PC-3 (cell line): Measurements from ENCODE around the gene LUC7L.
A peak's percentile ranks its signal among the peaks of the same experiment; 100 is the strongest.

Source experiments
- CTCF ChIP-seq: fragments of 300-600 bp; sonication (generic); conservative IDR thresholded peaks from 2 replicates; pipeline ENCODE4 v1.5.1; 2017; ENCODE audit warnings: antibody characterized with exemption, low read depth, mild to moderate bottlenecking, low read length
- EZH2 ChIP-seq: fragments of 300-600 bp; sonication (generic); IDR thresholded peaks from one replicate; pipeline ENCODE4 v1.6.1; 2017; ENCODE audit warnings: antibody characterized with exemption, mild to moderate bottlenecking, low read length; ENCODE audit not compliant: unreplicated experiment

GRCh38 chr16:181565-182021, 47.7 kb downstream of the LUC7L start:
- TF ChIP-seq CTCF (peak; percentile 83), EZH2 (no peak)
